Astrocyte (in vitro differentiated cells and primary cell): ENCODE results near the gene PIM3. TPM values are rescaled to one million over a fixed set of nuclear protein-coding genes. Genes with fewer than 3 reads are reported as not detected.

Source experiments
- DNase-seq: peaks from one replicate; pipeline ENCODE4 v3.0.0-alpha.2; 2010; ENCODE audit warnings: low read depth
- FAIRE-seq: peaks from 2 replicates; lab custom pipeline; 2011; peaks lifted over from hg19 to GRCh38; lab: Jason Lieb, UNC
- H2AFZ ChIP-seq: 2 replicates; pipeline ENCODE4 v1.6.0; 2012; ENCODE audit warnings: low read depth, low read length, inconsistent platforms
- H3K27ac ChIP-seq: 2 replicates; pipeline ENCODE4 v1.5.1; 2011; ENCODE audit warnings: low read depth, low read length, inconsistent platforms
- H3K27me3 ChIP-seq: 2 replicates; pipeline ENCODE4 v1.6.0; 2011; ENCODE audit warnings: low read length, inconsistent platforms; ENCODE audit not compliant: insufficient read depth
- H3K36me3 ChIP-seq: 2 replicates; pipeline ENCODE4 v1.5.1; 2011; ENCODE audit warnings: low read length, inconsistent platforms; ENCODE audit not compliant: insufficient read depth
- H3K4me1 ChIP-seq: 2 replicates; pipeline ENCODE4 v1.5.1; 2011; ENCODE audit warnings: low read length, inconsistent platforms; ENCODE audit not compliant: insufficient read depth
- H3K4me2 ChIP-seq: 2 replicates; pipeline ENCODE4 v1.6.0; 2012; ENCODE audit warnings: low read length, inconsistent platforms
- H3K4me3 ChIP-seq: 2 replicates; pipeline ENCODE4 v1.5.1; 2011; ENCODE audit warnings: low read depth, mild to moderate bottlenecking, low read length, inconsistent platforms; ENCODE audit not compliant: insufficient read depth
- H3K79me2 ChIP-seq: 2 replicates; pipeline ENCODE4 v1.6.0; 2012; ENCODE audit warnings: mild to moderate bottlenecking, low read length, inconsistent platforms; ENCODE audit not compliant: insufficient read depth
- H3K9ac ChIP-seq: 2 replicates; pipeline ENCODE4 v1.6.0; 2012; ENCODE audit warnings: mild to moderate bottlenecking, low read length, inconsistent platforms
- H3K9me3 ChIP-seq: 2 replicates; pipeline ENCODE4 v1.5.1; 2012; ENCODE audit warnings: low read depth, mild to moderate bottlenecking, low read length, inconsistent platforms; ENCODE audit not compliant: insufficient read depth
- H4K20me1 ChIP-seq: 2 replicates; pipeline ENCODE4 v1.6.0; 2012; ENCODE audit warnings: low read length, inconsistent platforms; ENCODE audit not compliant: insufficient read depth
- H3K27ac Mint-ChIP-seq: one replicate; pipeline ENCODE4 v1.8.0; 2021; ENCODE audit warnings: mild to moderate bottlenecking, mixed read lengths; ENCODE audit not compliant: unreplicated experiment
- H3K27me3 Mint-ChIP-seq: one replicate; pipeline ENCODE4 v1.8.0; 2021; ENCODE audit warnings: low read depth, mixed read lengths; ENCODE audit not compliant: unreplicated experiment
- H3K36me3 Mint-ChIP-seq: one replicate; pipeline ENCODE4 v1.8.0; 2021; ENCODE audit warnings: low read depth, mixed read lengths; ENCODE audit not compliant: unreplicated experiment
- H3K4me1 Mint-ChIP-seq: one replicate; pipeline ENCODE4 v1.8.0; 2021; ENCODE audit warnings: low read depth, mixed read lengths; ENCODE audit not compliant: unreplicated experiment
- H3K4me3 Mint-ChIP-seq: one replicate; pipeline ENCODE4 v1.8.0; 2021; ENCODE audit warnings: mild to moderate bottlenecking, moderate library complexity, mixed read lengths; ENCODE audit not compliant: unreplicated experiment
- H3K9me3 Mint-ChIP-seq: one replicate; pipeline ENCODE4 v1.8.0; 2021; ENCODE audit warnings: mild to moderate bottlenecking, mixed read lengths; ENCODE audit not compliant: unreplicated experiment
- EZH2 ChIP-seq: IDR thresholded peaks from 2 replicates; pipeline ENCODE4 v1.6.1; 2012; ENCODE audit warnings: mild to moderate bottlenecking, low read length, inconsistent platforms; ENCODE audit not compliant: insufficient read depth
- total RNA-seq: library from RNA; stranded (reverse); gene quantifications from 2 replicates; pipeline ENCODE4 v1.2.1, GENCODE V29; 2021
- TF ChIP-seq, protein P1 (sequence below): IDR thresholded peaks from 2 replicates; pipeline ENCODE4 v1.5.1; 2011; ENCODE audit warnings: low read depth, mild to moderate bottlenecking, inconsistent platforms, low read length, moderate library complexity; ENCODE audit not compliant: insufficient read depth

Gene PIM3
- total RNA-seq, 1 donor from 2014 or later: 15.5 TPM

DNA sequence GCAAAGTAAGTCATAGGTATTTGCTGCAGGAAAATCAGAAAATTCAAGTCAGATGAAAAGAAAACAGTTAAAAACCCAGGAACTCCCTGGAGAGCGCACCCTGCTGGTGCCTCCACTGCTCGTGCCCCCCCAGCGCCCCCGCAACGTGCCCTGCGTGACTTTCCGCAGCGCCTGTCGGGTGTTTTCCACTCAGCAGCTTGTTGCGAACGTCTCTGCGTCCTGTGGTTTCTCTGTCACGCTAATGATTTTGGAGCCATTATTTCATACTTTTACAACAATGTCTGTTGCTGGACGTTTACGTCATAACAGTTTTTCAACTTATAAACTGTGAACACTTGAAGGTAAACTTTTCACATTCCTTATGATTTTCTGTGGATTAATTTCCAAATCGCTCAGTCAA lies 37.1 kb upstream of the PIM3 start:
- Histone ChIP-seq H3K27me3 (no peaks in the 10 kb centered on the region), H3K4me3 (no peak overlapping the region), H3K79me2 (peaks cover 12% of the 10 kb centered on the region), H3K9me3 (no peaks in the 10 kb centered on the region), H3K4me2 (no peak overlapping the region), H2AFZ (no peak overlapping the region), H3K4me1 (peaks cover 8% of the 10 kb centered on the region), H3K36me3 (peaks cover 5% of the 10 kb centered on the region), H3K27ac (no peak overlapping the region), H4K20me1 (peaks cover 11% of the 10 kb centered on the region), H3K9ac (no peak overlapping the region)
- Mint-ChIP-seq H3K27ac (no peak overlapping the region), H3K27me3 (peaks cover 6% of the 10 kb centered on the region), H3K4me3 (no peak overlapping the region), H3K36me3 (peaks cover 2% of the 10 kb centered on the region), H3K9me3 (no peaks in the 10 kb centered on the region), H3K4me1 (no peaks in the 10 kb centered on the region)
- no peak for DNase-seq
- FAIRE-seq: no peak
- TF ChIP-seq, protein P1, sequence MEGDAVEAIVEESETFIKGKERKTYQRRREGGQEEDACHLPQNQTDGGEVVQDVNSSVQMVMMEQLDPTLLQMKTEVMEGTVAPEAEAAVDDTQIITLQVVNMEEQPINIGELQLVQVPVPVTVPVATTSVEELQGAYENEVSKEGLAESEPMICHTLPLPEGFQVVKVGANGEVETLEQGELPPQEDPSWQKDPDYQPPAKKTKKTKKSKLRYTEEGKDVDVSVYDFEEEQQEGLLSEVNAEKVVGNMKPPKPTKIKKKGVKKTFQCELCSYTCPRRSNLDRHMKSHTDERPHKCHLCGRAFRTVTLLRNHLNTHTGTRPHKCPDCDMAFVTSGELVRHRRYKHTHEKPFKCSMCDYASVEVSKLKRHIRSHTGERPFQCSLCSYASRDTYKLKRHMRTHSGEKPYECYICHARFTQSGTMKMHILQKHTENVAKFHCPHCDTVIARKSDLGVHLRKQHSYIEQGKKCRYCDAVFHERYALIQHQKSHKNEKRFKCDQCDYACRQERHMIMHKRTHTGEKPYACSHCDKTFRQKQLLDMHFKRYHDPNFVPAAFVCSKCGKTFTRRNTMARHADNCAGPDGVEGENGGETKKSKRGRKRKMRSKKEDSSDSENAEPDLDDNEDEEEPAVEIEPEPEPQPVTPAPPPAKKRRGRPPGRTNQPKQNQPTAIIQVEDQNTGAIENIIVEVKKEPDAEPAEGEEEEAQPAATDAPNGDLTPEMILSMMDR: no peak
- TF ChIP-seq EZH2: no peak

DNA sequence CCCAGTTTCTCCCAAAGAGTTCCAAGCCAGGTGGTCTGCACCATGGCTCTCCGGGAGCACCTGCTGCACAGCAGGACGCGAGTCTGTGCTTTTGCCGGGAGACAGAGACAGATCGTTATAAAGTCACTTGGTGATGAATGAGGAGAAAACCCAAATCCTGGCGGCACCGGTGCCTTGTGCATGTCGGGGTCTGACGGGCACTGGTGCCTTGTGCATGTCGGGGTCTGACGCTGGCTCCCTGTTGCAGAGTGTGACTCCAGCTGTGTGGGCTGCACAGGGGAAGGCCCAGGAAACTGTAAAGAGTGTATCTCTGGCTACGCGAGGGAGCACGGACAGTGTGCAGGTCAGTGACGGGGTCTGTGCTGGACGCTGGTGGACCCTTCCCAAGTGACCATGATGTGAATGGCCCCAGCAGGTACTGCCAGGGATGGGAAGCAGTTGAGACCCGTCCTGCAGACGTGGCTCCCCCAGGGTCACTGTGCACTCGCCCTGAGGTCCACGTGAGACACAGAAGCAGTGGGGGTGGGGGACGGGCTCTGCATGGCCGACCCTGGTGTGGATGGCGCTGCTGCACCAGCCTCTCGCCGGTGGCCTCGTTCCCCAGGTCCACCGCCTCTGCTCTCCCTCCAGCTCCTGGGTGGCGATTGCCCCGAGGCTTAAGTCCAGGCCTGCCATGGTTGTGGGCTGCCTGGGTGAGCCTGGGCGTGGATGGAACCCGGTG lies 36.3 kb upstream of the PIM3 start:
- no peaks in the 10 kb centered on the region for H3K27me3 ChIP-seq
- TF ChIP-seq, protein P1: no peak
- TF ChIP-seq EZH2: no peak
- H2AFZ ChIP-seq: no peak overlapping the region
- H3K9me3 Mint-ChIP-seq: no peaks in the 10 kb centered on the region
- H3K4me3 Mint-ChIP-seq: no peak overlapping the region
- H3K27ac ChIP-seq: no peak overlapping the region
- FAIRE-seq: no peak
- no peaks in the 10 kb centered on the region for H3K4me1 Mint-ChIP-seq
- no peak overlapping the region for H3K4me2 ChIP-seq
- H3K4me1 ChIP-seq: peaks cover 4% of the 10 kb centered on the region
- peaks cover 6% of the 10 kb centered on the region for H3K27me3 Mint-ChIP-seq
- H3K79me2 ChIP-seq: peaks cover 6% of the 10 kb centered on the region
- peaks cover 11% of the 10 kb centered on the region for H4K20me1 ChIP-seq
- H3K9ac ChIP-seq: no peak overlapping the region
- H3K27ac Mint-ChIP-seq: no peak overlapping the region
- no peak overlapping the region for H3K4me3 ChIP-seq
- peaks cover 2% of the 10 kb centered on the region for H3K36me3 Mint-ChIP-seq
- H3K36me3 ChIP-seq: peaks cover 5% of the 10 kb centered on the region
- no peak for DNase-seq
- no peaks in the 10 kb centered on the region for H3K9me3 ChIP-seq

DNA sequence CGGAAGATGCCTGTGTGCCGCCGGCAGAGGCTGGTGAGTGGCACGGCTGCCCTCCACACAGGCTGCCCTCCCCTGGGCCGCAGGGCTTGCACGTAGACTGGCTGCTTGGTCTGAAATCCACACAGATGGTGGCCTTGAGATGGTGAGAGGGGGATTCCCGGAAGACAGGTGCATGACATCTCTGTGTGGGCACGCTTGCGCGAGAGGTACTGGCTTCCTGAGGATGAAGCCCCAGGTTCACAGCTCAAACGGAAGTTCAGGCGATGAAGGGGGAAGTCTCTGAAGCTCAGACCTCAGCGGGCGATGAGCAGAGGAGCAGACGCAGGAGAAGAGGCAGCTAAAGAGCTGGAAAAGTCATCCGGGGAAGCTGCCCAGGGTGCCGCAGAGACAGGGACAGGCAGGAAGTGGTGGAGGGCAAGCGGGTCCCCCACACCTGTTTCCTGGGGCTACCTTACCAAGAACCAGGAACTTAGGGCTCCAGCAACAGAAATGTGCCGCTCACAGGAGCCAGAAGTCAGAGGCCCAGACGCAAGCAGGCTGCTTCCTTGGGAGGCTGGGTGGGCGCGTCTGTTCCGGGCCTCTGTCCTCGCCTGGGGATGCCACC lies 34.9 kb upstream of the PIM3 start:
- Histone ChIP-seq H3K27ac (no peak overlapping the region), H3K79me2 (no peaks in the 10 kb centered on the region), H3K4me1 (no peaks in the 10 kb centered on the region), H2AFZ (no peak overlapping the region), H3K4me2 (no peak overlapping the region), H4K20me1 (no peaks in the 10 kb centered on the region), H3K9ac (no peak overlapping the region), H3K27me3 (no peaks in the 10 kb centered on the region), H3K36me3 (peaks cover 2% of the 10 kb centered on the region), H3K9me3 (no peaks in the 10 kb centered on the region), H3K4me3 (no peak overlapping the region)
- H3K9me3 Mint-ChIP-seq: no peaks in the 10 kb centered on the region
- FAIRE-seq (no peak), DNase-seq (no peak)
- H3K27me3 Mint-ChIP-seq: peaks cover 12% of the 10 kb centered on the region
- H3K4me1 Mint-ChIP-seq: no peaks in the 10 kb centered on the region
- no peak overlapping the region for H3K4me3 Mint-ChIP-seq
- TF ChIP-seq, protein P1: no peak
- no peak for TF ChIP-seq EZH2
- peaks cover 2% of the 10 kb centered on the region for H3K36me3 Mint-ChIP-seq
- H3K27ac Mint-ChIP-seq: no peak overlapping the region
